GM12891 (cell line): ENCODE results near the gene ZKSCAN1.

Experiments
- PAX5 ChIP-seq: IDR thresholded peaks from 2 replicates; pipeline ENCODE4 v1.6.1; 2011; ENCODE audit warnings: low read length, moderate library complexity, mild to moderate bottlenecking; ENCODE audit not compliant: insufficient read depth, severe bottlenecking
- POLR2A ChIP-seq: IDR thresholded peaks from 2 replicates; pipeline ENCODE4 v1.6.1; 2011; ENCODE audit warnings: low read depth, low read length, control low read depth
- POLR2AphosphoS5 ChIP-seq: IDR thresholded peaks from 2 replicates; pipeline ENCODE4 v1.6.1; 2011; ENCODE audit warnings: low read depth, low read length, control low read depth
- SPI1 ChIP-seq: IDR thresholded peaks from 2 replicates; pipeline ENCODE4 v1.6.1; 2011; ENCODE audit warnings: low read depth, low read length, control low read depth
- TAF1 ChIP-seq: IDR thresholded peaks from 2 replicates; pipeline ENCODE4 v1.6.1; 2011; ENCODE audit warnings: low read depth, low read length, control low read depth

- TF ChIP-seq POLR2A: no peak
- no peak for TF ChIP-seq POLR2AphosphoS5
- TF ChIP-seq TAF1: no peak
- no peak for TF ChIP-seq PAX5
- TF ChIP-seq SPI1: no peak
These were observed 70.1 kb downstream of the ZKSCAN1 start for GRCh38 chr7:100085515-100085914.
